Aorta (tissue), 5 donors: Measurements from ENCODE around the gene SHROOM1. TPM values are rescaled to one million over a fixed set of nuclear protein-coding genes. Genes with fewer than 3 reads are reported as not detected.

Experiments
- ATAC-seq: fragments of 200-7000 bp; cut with Tn5 transposase; one replicate; pipeline ENCODE4 v1.9.1; 2022; ENCODE audit warnings: moderate library complexity; ENCODE audit not compliant: low FRiP score
- DNase-seq, 2 donors: peaks; one replicate each; pipeline ENCODE4 v3.0.0-alpha.2; 2020
- H3K27ac ChIP-seq, 2 donors: one replicate each; pipeline ENCODE4 v1.5.1; 2013; ENCODE audit warnings: low read length in 2 of 2, mild to moderate bottlenecking in 2 of 2, moderate library complexity in 2 of 2, control low read depth in 1 of 2, inconsistent platforms in 1 of 2, low read depth in 1 of 2
- H3K27me3 ChIP-seq, 2 donors: one replicate each; pipeline ENCODE4 v1.6.1; 2013; ENCODE audit warnings: control low read depth in 1 of 2, low read length in 1 of 2, mild to moderate bottlenecking in 1 of 2, moderate library complexity in 1 of 2; ENCODE audit not compliant: insufficient read depth in 2 of 2, control insufficient read depth in 1 of 2
- H3K36me3 ChIP-seq, 2 donors: one replicate each; pipeline ENCODE4 v1.6.1; 2013; ENCODE audit warnings: control low read depth in 1 of 2, low read length in 1 of 2, mild to moderate bottlenecking in 1 of 2; ENCODE audit not compliant: insufficient read depth in 2 of 2, control insufficient read depth in 1 of 2
- H3K4me1 ChIP-seq, 2 donors: one replicate each; pipeline ENCODE4 v1.6.1; 2013; ENCODE audit warnings: low read length in 2 of 2, control low read depth in 1 of 2, mild to moderate bottlenecking in 1 of 2, moderate library complexity in 1 of 2; ENCODE audit not compliant: insufficient read depth in 2 of 2, control insufficient read depth in 1 of 2
- H3K4me3 ChIP-seq, 2 donors: one replicate each; pipeline ENCODE4 v1.5.1; 2013; ENCODE audit warnings: low read length in 2 of 2, control low read depth in 1 of 2, mild to moderate bottlenecking in 1 of 2
- H3K9me3 ChIP-seq: one replicate; pipeline ENCODE4 v1.6.1; 2013; ENCODE audit warnings: mild to moderate bottlenecking, low read length; ENCODE audit not compliant: control insufficient read depth
- WGBS, 2 donors: extraction: QIAGEN DNeasy Blood & Tissue Kit; methylation state at CpG; one replicate each; pipeline ENCODE4 v1.1.7; 2013; 5-methylcytosine and 5-hydroxymethylcytosine counted together
- intact Hi-C, 2 donors: fragments of 100-400 bp; cut with DNase I; formaldehyde crosslinking; loops; one replicate each; pipeline versions ENCODE4 v1.14.2 to v1.15.0; 2022
- polyA plus RNA-seq, 2 donors: library from polyadenylated mRNA; stranded (reverse); fragments of 200-250 nt; gene quantifications; one replicate each; pipeline ENCODE4 v1.2.3, GENCODE V29; 2013
- total RNA-seq, 2 donors: library from RNA; stranded (reverse); fragmentation: NEBNext Ultra II Directional; extraction: Animal tissue kit (Norgen Biotek cat#: 25700); gene quantifications; one replicate each; pipeline ENCODE4 v1.2.1, GENCODE V29; 2021
- donor health status: healthy with polysubstance abuse.
- donor health status: Bipolar disorder and iron deficiency.
- donor health status: DM: no; HTN: no; CAD: no.
- donor health status: DM: no; HTN: no; CAD: no.
- donor health status: DM: yes; HTN: yes; CAD: no.

Gene SHROOM1
- total and polyA plus RNA-seq, 4 donors = 1.4 to 15.0 (median 8.9) TPM

- Histone ChIP-seq H3K4me3 (peak overlapping the region; percentile 90 to 97), H3K9me3 (no peaks in the 10 kb centered on the region), H3K27me3 (no peaks in the 10 kb centered on the region), H3K4me1 (peaks cover 0 to 8% of the 10 kb centered on the region in 2 donors), H3K27ac (peak overlapping the region; percentile 75 to 83), H3K36me3 (no peaks in the 10 kb centered on the region)
- intact Hi-C loops = no loop called here
- ATAC-seq = no peak
- peak in 1 of 2 donors; percentile 60 for DNase-seq
- 1 to 2% methylated on average over 39 of the region's 39 CpGs for WGBS, 2 donors
These were observed 54.1 kb downstream of the SHROOM1 start for GRCh38 chr5:132776131-132776937.

GRCh38 chr5:132775476-132775961 lies 54.9 kb downstream of the SHROOM1 start:
- peaks cover 0 to 8% of the 10 kb centered on the region in 2 donors for H3K4me1 ChIP-seq
- H3K9me3 ChIP-seq = no peaks in the 10 kb centered on the region
- peak overlapping the region in 1 of 2 donors; percentile 65 for H3K27ac ChIP-seq
- no peaks in the 10 kb centered on the region for H3K36me3 ChIP-seq
- no peak for ATAC-seq
- no peak for DNase-seq
- H3K27me3 ChIP-seq = no peaks in the 10 kb centered on the region
- peak overlapping the region; percentile 90 to 97 for H3K4me3 ChIP-seq
- intact Hi-C loops = no loop called here
- WGBS, 2 donors = 8 to 11% methylated on average over 7 of the region's 7 CpGs

GRCh38 chr5:132774896-132775295 lies 55.6 kb downstream of the SHROOM1 start:
- intact Hi-C loops = no loop called here
- DNase-seq (peak; percentile 58 to 79), ATAC-seq (no peak)
- Histone ChIP-seq H3K36me3 (no peaks in the 10 kb centered on the region), H3K27me3 (no peaks in the 10 kb centered on the region), H3K4me3 (no peak overlapping the region), H3K4me1 (peaks cover 0 to 8% of the 10 kb centered on the region in 2 donors), H3K27ac (peak overlapping the region; percentile 45 to 65), H3K9me3 (no peaks in the 10 kb centered on the region)
- 9 to 12% methylated on average over 5 of the region's 5 CpGs for WGBS, 2 donors

- DNase-seq = peak in 1 of 2 donors; percentile 51
- Histone ChIP-seq H3K4me3 (no peak overlapping the region), H3K27me3 (no peaks in the 10 kb centered on the region), H3K36me3 (no peaks in the 10 kb centered on the region), H3K9me3 (no peaks in the 10 kb centered on the region), H3K27ac (peak overlapping the region; percentile 23 to 45), H3K4me1 (peaks cover 0 to 8% of the 10 kb centered on the region in 2 donors)
- WGBS, 2 donors = 5 to 9% methylated on average over 3 of the region's 3 CpGs
- ATAC-seq = no peak
- intact Hi-C loops = no loop called here
These were observed 56.0 kb downstream of the SHROOM1 start for GRCh38 chr5:132774406-132774805.

GRCh38 chr5:132773601-132774355 lies 56.7 kb downstream of the SHROOM1 start:
- Histone ChIP-seq H3K9me3 (no peaks in the 10 kb centered on the region), H3K4me1 (peaks cover 0 to 8% of the 10 kb centered on the region in 2 donors), H3K27ac (peak overlapping the region in 1 of 2 donors; percentile 23), H3K4me3 (no peak overlapping the region), H3K36me3 (no peaks in the 10 kb centered on the region), H3K27me3 (no peaks in the 10 kb centered on the region)
- intact Hi-C loops = no loop called here
- DNase-seq (no peak), ATAC-seq (no peak)
- 44 to 48% methylated on average over 12 of the region's 12 CpGs for WGBS, 2 donors

GRCh38 chr5:132773114-132773513 lies 57.3 kb downstream of the SHROOM1 start:
- intact Hi-C loops = no loop called here
- peak in 1 of 2 donors; percentile 37 for DNase-seq
- no peak for ATAC-seq
- H3K27ac ChIP-seq = peak overlapping the region in 1 of 2 donors; percentile 72
- H3K27me3 ChIP-seq = no peaks in the 10 kb centered on the region
- H3K4me1 ChIP-seq = peaks cover 0 to 8% of the 10 kb centered on the region in 2 donors
- H3K36me3 ChIP-seq = no peaks in the 10 kb centered on the region
- H3K4me3 ChIP-seq = no peak overlapping the region
- H3K9me3 ChIP-seq = no peaks in the 10 kb centered on the region
- WGBS, 2 donors = 53 to 59% methylated on average over 5 of the region's 5 CpGs

- no peak overlapping the region for H3K4me3 ChIP-seq
- no peaks in the 10 kb centered on the region for H3K36me3 ChIP-seq
- no peaks in the 10 kb centered on the region for H3K9me3 ChIP-seq
- DNase-seq (peak in 1 of 2 donors; percentile 48), ATAC-seq (no peak)
- intact Hi-C loops = no loop called here
- peak overlapping the region in 1 of 2 donors; percentile 72 for H3K27ac ChIP-seq
- peaks cover 0 to 8% of the 10 kb centered on the region in 2 donors for H3K4me1 ChIP-seq
- H3K27me3 ChIP-seq = no peaks in the 10 kb centered on the region
- 30 to 31% methylated on average over 8 of the region's 8 CpGs for WGBS, 2 donors
These were observed 58.0 kb downstream of the SHROOM1 start for GRCh38 chr5:132772291-132773070.
